Jurkat, Clone E6-1 (cell line): ENCODE results near the gene SSR3.

ENCODE experiments used
- DNase-seq: peaks from one replicate; pipeline ENCODE4 v3.0.0-alpha.2; 2011; ENCODE audit warnings: low read depth, low spot score
- H3K4me3 ChIP-seq: 2 replicates; pipeline ENCODE4 v1.5.1; 2011; ENCODE audit warnings: mild to moderate bottlenecking, low read length, control low read depth, moderate library complexity

SSR3 gene

GRCh38 chr3:156542101-156543042 is 12.5 kb downstream of the SSR3 start:
- no peak overlapping the region for H3K4me3 ChIP-seq
- no peak for DNase-seq

GRCh38 chr3:156539802-156540201 is 15.1 kb downstream of the SSR3 start:
- no peak for DNase-seq
- no peak overlapping the region for H3K4me3 ChIP-seq

GRCh38 chr3:156539051-156539450 is 15.9 kb downstream of the SSR3 start:
- no peak overlapping the region for H3K4me3 ChIP-seq

GRCh38 chr3:156536524-156537316 is 18.2 kb downstream of the SSR3 start:
- no peak overlapping the region for H3K4me3 ChIP-seq
- DNase-seq = no peak

More at GRCh38 chr3:156539051-156539450, 15.9 kb downstream of the SSR3 start:
- DNase-seq = no peak

- H3K4me3 ChIP-seq = no peak overlapping the region
- DNase-seq = no peak
These were observed 19.1 kb downstream of the SSR3 start for GRCh38 chr3:156535798-156536197.

- no peak for DNase-seq
- no peak overlapping the region for H3K4me3 ChIP-seq
These were observed 19.7 kb downstream of the SSR3 start for GRCh38 chr3:156535162-156535627.

- no peak overlapping the region for H3K4me3 ChIP-seq
- no peak for DNase-seq
These were observed 21.7 kb downstream of the SSR3 start for GRCh38 chr3:156533205-156533604.

- no peak overlapping the region for H3K4me3 ChIP-seq
- DNase-seq = no peak
These were observed 22.2 kb downstream of the SSR3 start for GRCh38 chr3:156532730-156533129.

GRCh38 chr3:156530980-156531379 is 23.9 kb downstream of the SSR3 start:
- DNase-seq = no peak

GRCh38 chr3:156527060-156527459 is 27.9 kb downstream of the SSR3 start:
- DNase-seq = no peak
- no peak overlapping the region for H3K4me3 ChIP-seq

More at GRCh38 chr3:156530980-156531379, 23.9 kb downstream of the SSR3 start:
- no peak overlapping the region for H3K4me3 ChIP-seq

- no peak overlapping the region for H3K4me3 ChIP-seq
- no peak for DNase-seq
These were observed 29.1 kb downstream of the SSR3 start for GRCh38 chr3:156525808-156526207.

GRCh38 chr3:156522673-156523072 is 32.2 kb downstream of the SSR3 start:
- H3K4me3 ChIP-seq = no peak overlapping the region
- DNase-seq = no peak

GRCh38 chr3:156519758-156520162 is 35.2 kb downstream of the SSR3 start:
- H3K4me3 ChIP-seq = no peak overlapping the region
- no peak for DNase-seq

- no peak overlapping the region for H3K4me3 ChIP-seq
- no peak for DNase-seq
These were observed 36.2 kb downstream of the SSR3 start for GRCh38 chr3:156518726-156519125.

GRCh38 chr3:156516961-156517360 is 38.0 kb downstream of the SSR3 start:
- H3K4me3 ChIP-seq = no peak overlapping the region
- DNase-seq = no peak

- H3K4me3 ChIP-seq = no peak overlapping the region
- DNase-seq = no peak
These were observed 38.6 kb downstream of the SSR3 start for GRCh38 chr3:156516284-156516683.

- no peak overlapping the region for H3K4me3 ChIP-seq
- DNase-seq = no peak
These were observed 41.3 kb downstream of the SSR3 start for GRCh38 chr3:156513619-156514018.

GRCh38 chr3:156511987-156512677 is 42.8 kb downstream of the SSR3 start:
- H3K4me3 ChIP-seq = no peak overlapping the region
- DNase-seq = no peak
